GM20431 (cell line): ENCODE measurements around the gene ZNF644.

Source experiments
- in situ Hi-C: fragments of 300-500 bp; cut with MseI, MboI; formaldehyde crosslinking; loops from one replicate; pipeline ENCODE4 v1.15.0; 2020; ENCODE audit warnings: low sequenced_read_pairs; ENCODE audit not compliant: unreplicated experiment

Gene ZNF644

GRCh38 chr1:91024481-91025119 is 2.8 kb upstream of the ZNF644 start:
- in situ Hi-C loops, result no loop called here

GRCh38 chr1:91022518-91022929 is 689 bp upstream of the ZNF644 start:
- in situ Hi-C loops, result no loop called here

GRCh38 chr1:91020967-91021685 is 709 bp downstream of the ZNF644 start:
- in situ Hi-C loops, result no loop called here

- in situ Hi-C loops, result no loop called here
Observed at GRCh38 chr1:91020486-91020885, 1.3 kb downstream of the ZNF644 start.

GRCh38 chr1:91018006-91018405 is 3.8 kb downstream of the ZNF644 start:
- in situ Hi-C loops, result no loop called here

GRCh38 chr1:91015794-91016550 is 5.9 kb downstream of the ZNF644 start:
- in situ Hi-C loops, result no loop called here

GRCh38 chr1:91015358-91015780 is 6.5 kb downstream of the ZNF644 start:
- in situ Hi-C loops, result no loop called here

GRCh38 chr1:91014475-91014874 is 7.4 kb downstream of the ZNF644 start:
- in situ Hi-C loops, result no loop called here

GRCh38 chr1:91013302-91013701 is 8.5 kb downstream of the ZNF644 start:
- in situ Hi-C loops, result no loop called here

- in situ Hi-C loops, result no loop called here
Observed at GRCh38 chr1:91012196-91012595, 9.6 kb downstream of the ZNF644 start.

- in situ Hi-C loops, result no loop called here
Observed at GRCh38 chr1:91011726-91012125, 10.1 kb downstream of the ZNF644 start.

GRCh38 chr1:91007827-91008226 is 14.0 kb downstream of the ZNF644 start:
- in situ Hi-C loops, result no loop called here

- in situ Hi-C loops, result no loop called here
Observed at GRCh38 chr1:91007092-91007491, 14.7 kb downstream of the ZNF644 start.

GRCh38 chr1:91006113-91006908 is 15.5 kb downstream of the ZNF644 start:
- in situ Hi-C loops, result no loop called here

- in situ Hi-C loops, result no loop called here
Observed at GRCh38 chr1:91005285-91005684, 16.6 kb downstream of the ZNF644 start.

GRCh38 chr1:91004145-91004544 is 17.7 kb downstream of the ZNF644 start:
- in situ Hi-C loops, result no loop called here

GRCh38 chr1:90996742-90997413 is 25.0 kb downstream of the ZNF644 start:
- in situ Hi-C loops, result no loop called here

- in situ Hi-C loops, result no loop called here
Observed at GRCh38 chr1:90995311-90995894, 26.4 kb downstream of the ZNF644 start.

GRCh38 chr1:90994461-90994860 is 27.4 kb downstream of the ZNF644 start:
- in situ Hi-C loops, result no loop called here
